Esophagus muscularis mucosa (tissue), 3 donors: Measurements from ENCODE around the gene NUP188.

ENCODE experiments used
- CTCF ChIP-seq, 3 experiments: fragments of 200-600 bp in 2 of 3; fragments of 450-650 bp in 1 of 3; sonication (generic) in 2 of 3; IDR thresholded peaks; one replicate each; pipeline ENCODE4 v1.5.1; 2017 to 2019; ENCODE audit warnings: antibody characterized with exemption in 3 of 3, mild to moderate bottlenecking in 2 of 3, moderate library complexity in 1 of 3
- POLR2A ChIP-seq: fragments of 450-650 bp; IDR thresholded peaks from one replicate; pipeline ENCODE4 v1.6.1; 2017; ENCODE audit warnings: antibody characterized with exemption, moderate library complexity, mild to moderate bottlenecking, low read depth

GRCh38 chr9:128916745-128917144 is 30.8 kb upstream of the NUP188 start:
- TF ChIP-seq POLR2A (no peak), CTCF (IDR thresholded peaks at IDR 0.05) (no peak)
